C4-2B (cell line): ENCODE results near the gene AMPH.

Experiments used
- ZFX ChIP-seq: fragments of 450-650 bp; IDR thresholded peaks from 2 replicates; pipeline ENCODE4 v1.6.1; 2017
- TF ChIP-seq, protein P1 (sequence below): fragments of 450-650 bp; conservative IDR thresholded peaks from 2 replicates; pipeline ENCODE4 v1.5.1; 2017; ENCODE audit warnings: mild to moderate bottlenecking

DNA sequence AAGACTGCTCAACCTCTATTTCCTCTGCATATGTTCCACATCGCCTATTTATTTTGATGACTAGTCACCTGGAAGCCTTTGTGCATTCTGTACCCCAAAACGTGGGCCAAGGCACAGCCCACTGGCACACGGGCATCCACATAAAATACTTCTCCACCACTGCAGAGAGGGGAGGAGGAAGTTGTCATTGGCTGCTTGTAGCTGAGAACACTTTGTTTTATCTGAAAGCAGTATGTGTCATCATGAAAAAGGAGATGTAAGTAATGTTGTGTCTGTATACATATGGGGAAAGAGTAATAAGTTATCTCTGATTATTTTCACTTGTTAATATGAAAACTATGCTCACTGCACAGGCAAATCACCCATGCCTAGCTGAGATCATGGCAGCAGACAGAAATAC, 48.2 kb upstream of the AMPH start:
- TF ChIP-seq, protein P1, sequence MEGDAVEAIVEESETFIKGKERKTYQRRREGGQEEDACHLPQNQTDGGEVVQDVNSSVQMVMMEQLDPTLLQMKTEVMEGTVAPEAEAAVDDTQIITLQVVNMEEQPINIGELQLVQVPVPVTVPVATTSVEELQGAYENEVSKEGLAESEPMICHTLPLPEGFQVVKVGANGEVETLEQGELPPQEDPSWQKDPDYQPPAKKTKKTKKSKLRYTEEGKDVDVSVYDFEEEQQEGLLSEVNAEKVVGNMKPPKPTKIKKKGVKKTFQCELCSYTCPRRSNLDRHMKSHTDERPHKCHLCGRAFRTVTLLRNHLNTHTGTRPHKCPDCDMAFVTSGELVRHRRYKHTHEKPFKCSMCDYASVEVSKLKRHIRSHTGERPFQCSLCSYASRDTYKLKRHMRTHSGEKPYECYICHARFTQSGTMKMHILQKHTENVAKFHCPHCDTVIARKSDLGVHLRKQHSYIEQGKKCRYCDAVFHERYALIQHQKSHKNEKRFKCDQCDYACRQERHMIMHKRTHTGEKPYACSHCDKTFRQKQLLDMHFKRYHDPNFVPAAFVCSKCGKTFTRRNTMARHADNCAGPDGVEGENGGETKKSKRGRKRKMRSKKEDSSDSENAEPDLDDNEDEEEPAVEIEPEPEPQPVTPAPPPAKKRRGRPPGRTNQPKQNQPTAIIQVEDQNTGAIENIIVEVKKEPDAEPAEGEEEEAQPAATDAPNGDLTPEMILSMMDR, result no peak
- TF ChIP-seq ZFX, result no peak
